Heart left ventricle (tissue), 13 donors: ENCODE measurements around the gene OTUD1.

ENCODE experiments used
- CTCF ChIP-seq, 12 donors: fragments of 200-600 bp; sonication (generic) in 4 of 12; IDR thresholded peaks; one replicate each; pipeline versions ENCODE4 v1.5.0 to v1.8.0; 2018 to 2022; ENCODE audit warnings: antibody characterized with exemption in 12 of 12, mild to moderate bottlenecking in 5 of 12
- POLR2A ChIP-seq, 2 donors: fragments of 450-650 bp; IDR thresholded peaks; one replicate each; pipeline ENCODE4 v1.6.1; 2017; ENCODE audit warnings: antibody characterized with exemption in 2 of 2, mild to moderate bottlenecking in 2 of 2, moderate library complexity in 2 of 2
- donor health status: ischemic (EF 13 %, LVEDD 7.1; RV severe dilation, severe dysfunction).
- donor health status: DM: no; HTN: yes; CAD: no.
- donor health status: DM: no; HTN: no; CAD: no.
- donor health status: ischemic (EF 25% LVEDD 6.9; RV normal size, moderate dysfunction).
- donor health status: ischemic (EF 25% LVEDD 5.7; RV mildly dilated, moderate dysfunction).
- donor health status: ischemic (EF 35%, LVEDD 5.7; RV mildly dilated, moderate dysfunction).
- donor health status: nonischemic (EF 11% LVEDD 7.7; RV severe dilation, severe dysfunction).
- donor health status: DM: yes; HTN: yes; CAD: no.
- donor health status: PGD.
- donor health status: ischemic (EF 29% LVEDD 5.4; RV normal size, mild dysfunction).
- donor health status: nonischemic (EF 23%, LVEDD 6.1; RV moderate dilation, normal function).

GRCh38 chr10:23432166-23432565, 6.7 kb upstream of the OTUD1 start:
- TF ChIP-seq CTCF (IDR thresholded peaks at IDR 0.05) (no peak), POLR2A (IDR thresholded peaks at IDR 0.05) (no peak)
